ENCODE results near the gene KRT71. TPM values are rescaled to one million over a fixed set of nuclear protein-coding genes. Genes with fewer than 3 reads are reported as not detected.

KRT71 gene
- total and polyA plus RNA-seq, 2 donors = 0.57 to 3.6 TPM

GRCh38 chr12:52517888-52518287 lies 35.1 kb downstream of the KRT71 start:
- no peak for DNase-seq (ENCODE audit: low read depth in 6 of 9, low spot score in 9 of 9)
- Histone ChIP-seq H3K9me3 (ENCODE audit: control insufficient read depth in 2 of 2, insufficient read depth in 1 of 2, low read length in 1 of 2) (no peaks in the 10 kb centered on the region), H3K36me3 (ENCODE audit: control insufficient read depth in 2 of 2, insufficient read depth in 2 of 2, low read length in 1 of 2) (peaks cover 0 to 5% of the 10 kb centered on the region in 2 donors), H3K4me3 (ENCODE audit: low read length in 2 of 2) (peak overlapping the region in 1 of 2 donors; percentile 34), H3K27ac (ENCODE audit: low read depth in 1 of 2, low read length in 1 of 2) (no peak overlapping the region), H3K27me3 (ENCODE audit: control insufficient read depth in 2 of 2, insufficient read depth in 1 of 2, low read length in 1 of 2) (no peaks in the 10 kb centered on the region), H3K4me1 (ENCODE audit: control insufficient read depth in 2 of 2, insufficient read depth in 2 of 2, low read length in 2 of 2) (peaks cover 0 to 16% of the 10 kb centered on the region in 2 donors)
- WGBS = 91% methylated on average over 5 of the region's 5 CpGs

DNA sequence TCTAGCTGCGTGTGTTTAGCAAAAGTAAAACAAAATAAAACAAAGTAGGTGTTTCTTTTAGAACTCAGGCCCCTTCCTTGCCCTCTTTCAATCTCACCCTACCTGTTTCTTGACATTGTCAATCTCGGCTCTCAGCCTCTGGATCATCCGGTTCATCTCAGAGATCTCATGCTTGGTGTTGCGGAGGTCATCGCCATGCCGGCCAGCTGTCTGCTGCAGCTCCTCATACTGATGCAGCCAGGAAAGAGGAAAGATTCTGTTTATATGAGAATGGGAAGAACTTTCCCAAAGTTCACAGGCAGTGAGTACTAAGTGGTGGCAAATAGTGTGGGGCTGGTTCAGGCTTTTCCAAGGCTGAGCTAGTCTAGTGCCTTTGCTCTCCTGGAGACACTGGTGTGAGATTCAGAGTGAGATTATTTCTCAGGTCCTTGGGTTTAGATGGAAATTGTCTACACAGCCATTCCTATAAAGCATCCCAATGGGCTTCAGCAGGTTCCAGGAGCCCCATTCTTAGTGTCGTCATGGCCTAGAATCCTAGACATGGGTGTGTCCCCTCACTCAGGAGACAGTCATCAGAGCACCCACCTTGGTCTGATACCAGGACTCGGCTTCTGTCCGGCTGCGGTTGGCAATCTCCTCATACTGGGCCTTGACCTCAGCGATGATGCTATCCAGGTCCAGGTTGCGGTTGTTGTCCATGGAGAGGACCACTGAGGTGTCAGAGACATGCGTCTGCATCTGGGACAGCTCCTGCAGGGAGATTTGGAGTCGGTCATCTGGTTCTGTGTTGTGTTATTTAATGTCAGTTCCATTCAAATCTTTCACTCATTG lies 35.7 kb downstream of the KRT71 start:
- WGBS = 94% methylated on average over 14 of the region's 14 CpGs
- peaks cover 0 to 5% of the 10 kb centered on the region in 2 donors for H3K36me3 ChIP-seq (ENCODE audit: control insufficient read depth in 2 of 2, insufficient read depth in 2 of 2, low read length in 1 of 2)
- peak overlapping the region in 1 of 2 donors; percentile 25 for H3K27ac ChIP-seq (ENCODE audit: low read depth in 1 of 2, low read length in 1 of 2)
- no peaks in the 10 kb centered on the region for H3K27me3 ChIP-seq (ENCODE audit: control insufficient read depth in 2 of 2, insufficient read depth in 1 of 2, low read length in 1 of 2)
- H3K4me1 ChIP-seq (ENCODE audit: control insufficient read depth in 2 of 2, insufficient read depth in 2 of 2, low read length in 2 of 2) = peaks cover 0 to 11% of the 10 kb centered on the region in 2 donors
- no peak for DNase-seq (ENCODE audit: low read depth in 6 of 9, low spot score in 9 of 9)
- peak overlapping the region in 1 of 2 donors; percentile 12 for H3K4me3 ChIP-seq (ENCODE audit: low read length in 2 of 2)
- no peaks in the 10 kb centered on the region for H3K9me3 ChIP-seq (ENCODE audit: control insufficient read depth in 2 of 2, insufficient read depth in 1 of 2, low read length in 1 of 2)

GRCh38 chr12:52515927-52516831 lies 36.8 kb downstream of the KRT71 start:
- 92% methylated on average over 15 of the region's 15 CpGs for WGBS
- Histone ChIP-seq H3K4me3 (ENCODE audit: low read length in 2 of 2) (no peak overlapping the region), H3K27ac (ENCODE audit: low read depth in 1 of 2, low read length in 1 of 2) (peak overlapping the region in 1 of 2 donors; percentile 25), H3K36me3 (ENCODE audit: control insufficient read depth in 2 of 2, insufficient read depth in 2 of 2, low read length in 1 of 2) (peaks cover 0 to 5% of the 10 kb centered on the region in 2 donors), H3K4me1 (ENCODE audit: control insufficient read depth in 2 of 2, insufficient read depth in 2 of 2, low read length in 2 of 2) (peaks cover 0 to 4% of the 10 kb centered on the region in 2 donors), H3K9me3 (ENCODE audit: control insufficient read depth in 2 of 2, insufficient read depth in 1 of 2, low read length in 1 of 2) (no peaks in the 10 kb centered on the region), H3K27me3 (ENCODE audit: control insufficient read depth in 2 of 2, insufficient read depth in 1 of 2, low read length in 1 of 2) (no peaks in the 10 kb centered on the region)
- DNase-seq (ENCODE audit: low read depth in 6 of 9, low spot score in 9 of 9) = no peak

DNA sequence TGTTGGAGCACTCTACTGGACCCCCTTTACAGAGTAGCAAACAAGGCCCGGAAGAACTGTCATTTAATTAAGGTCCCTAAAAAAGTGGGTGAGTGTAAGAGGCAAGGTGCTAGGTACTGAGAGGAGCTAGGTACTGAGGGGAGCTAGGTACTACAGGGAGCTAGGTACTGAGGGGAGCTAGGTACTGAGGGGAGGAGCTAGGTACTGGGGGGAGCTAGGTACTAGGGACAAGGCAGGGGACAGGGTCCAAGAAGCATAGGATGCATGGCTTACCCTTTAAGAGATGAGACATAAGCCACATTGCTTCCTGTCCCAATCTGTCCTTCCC lies 37.7 kb downstream of the KRT71 start:
- Histone ChIP-seq H3K9me3 (ENCODE audit: control insufficient read depth in 2 of 2, insufficient read depth in 1 of 2, low read length in 1 of 2) (no peaks in the 10 kb centered on the region), H3K27me3 (ENCODE audit: control insufficient read depth in 2 of 2, insufficient read depth in 1 of 2, low read length in 1 of 2) (no peaks in the 10 kb centered on the region), H3K4me1 (ENCODE audit: control insufficient read depth in 2 of 2, insufficient read depth in 2 of 2, low read length in 2 of 2) (no peaks in the 10 kb centered on the region), H3K27ac (ENCODE audit: low read depth in 1 of 2, low read length in 1 of 2) (no peak overlapping the region), H3K36me3 (ENCODE audit: control insufficient read depth in 2 of 2, insufficient read depth in 2 of 2, low read length in 1 of 2) (peaks cover 0 to 5% of the 10 kb centered on the region in 2 donors), H3K4me3 (ENCODE audit: low read length in 2 of 2) (no peak overlapping the region)
- DNase-seq (ENCODE audit: low read depth in 6 of 9, low spot score in 9 of 9) = no peak
- 94% methylated on average over 1 of the region's 1 CpG for WGBS

DNA sequence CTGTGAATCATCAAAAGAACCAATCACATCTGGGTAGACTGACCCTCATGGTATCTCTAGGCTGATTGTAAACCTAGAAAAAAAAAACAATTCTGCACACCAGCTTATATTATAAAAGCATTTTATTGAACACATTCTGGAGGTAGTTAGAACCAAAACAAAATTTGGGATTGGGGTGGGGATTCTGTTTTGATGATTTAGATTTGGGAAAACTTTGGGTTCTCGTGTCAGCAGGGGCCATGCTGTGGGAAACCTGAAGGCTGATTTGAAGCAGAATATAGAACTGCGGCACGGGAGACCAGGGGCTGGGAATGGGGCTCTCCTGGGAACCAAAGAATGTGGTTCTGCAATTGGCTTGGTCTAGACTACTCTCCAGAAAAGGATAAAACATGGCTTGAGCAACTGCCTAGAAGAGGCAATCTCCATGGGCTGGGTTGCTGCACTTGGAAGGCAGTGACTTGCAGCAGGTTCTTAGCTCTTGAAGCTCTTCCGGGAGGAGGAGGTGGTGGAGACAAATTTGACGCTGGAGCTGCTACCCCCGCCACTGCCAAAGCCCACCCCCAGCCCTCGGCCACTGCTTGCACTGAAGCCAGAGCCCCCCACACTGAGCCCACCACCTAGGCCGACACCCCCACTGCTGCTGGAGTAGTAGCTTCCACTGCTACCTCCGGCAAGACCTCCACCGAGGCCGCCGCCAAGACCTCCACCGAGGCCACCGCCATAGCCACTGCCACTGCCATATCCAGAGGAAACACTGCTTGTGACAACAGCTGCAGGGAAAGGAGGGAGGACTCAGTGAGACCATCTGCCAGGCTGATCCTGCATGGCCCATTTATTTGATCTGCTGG lies 38.2 kb downstream of the KRT71 start:
- 95% methylated on average over 14 of the region's 14 CpGs for WGBS
- Histone ChIP-seq H3K27ac (ENCODE audit: low read depth in 1 of 2, low read length in 1 of 2) (no peak overlapping the region), H3K27me3 (ENCODE audit: control insufficient read depth in 2 of 2, insufficient read depth in 1 of 2, low read length in 1 of 2) (no peaks in the 10 kb centered on the region), H3K4me3 (ENCODE audit: low read length in 2 of 2) (no peak overlapping the region), H3K36me3 (ENCODE audit: control insufficient read depth in 2 of 2, insufficient read depth in 2 of 2, low read length in 1 of 2) (peaks cover 0 to 5% of the 10 kb centered on the region in 2 donors), H3K9me3 (ENCODE audit: control insufficient read depth in 2 of 2, insufficient read depth in 1 of 2, low read length in 1 of 2) (no peaks in the 10 kb centered on the region), H3K4me1 (ENCODE audit: control insufficient read depth in 2 of 2, insufficient read depth in 2 of 2, low read length in 2 of 2) (no peaks in the 10 kb centered on the region)
- no peak for DNase-seq (ENCODE audit: low read depth in 6 of 9, low spot score in 9 of 9)

GRCh38 chr12:52513736-52514135 lies 39.2 kb downstream of the KRT71 start:
- WGBS = 89% methylated on average over 6 of the region's 6 CpGs
- Histone ChIP-seq H3K4me3 (ENCODE audit: low read length in 2 of 2) (no peak overlapping the region), H3K4me1 (ENCODE audit: control insufficient read depth in 2 of 2, insufficient read depth in 2 of 2, low read length in 2 of 2) (no peaks in the 10 kb centered on the region), H3K27ac (ENCODE audit: low read depth in 1 of 2, low read length in 1 of 2) (peak overlapping the region in 1 of 2 donors; percentile 3), H3K27me3 (ENCODE audit: control insufficient read depth in 2 of 2, insufficient read depth in 1 of 2, low read length in 1 of 2) (no peaks in the 10 kb centered on the region), H3K9me3 (ENCODE audit: control insufficient read depth in 2 of 2, insufficient read depth in 1 of 2, low read length in 1 of 2) (no peaks in the 10 kb centered on the region), H3K36me3 (ENCODE audit: control insufficient read depth in 2 of 2, insufficient read depth in 2 of 2, low read length in 1 of 2) (peaks cover 0 to 5% of the 10 kb centered on the region in 2 donors)
- DNase-seq (ENCODE audit: low read depth in 6 of 9, low spot score in 9 of 9) = no peak

DNA sequence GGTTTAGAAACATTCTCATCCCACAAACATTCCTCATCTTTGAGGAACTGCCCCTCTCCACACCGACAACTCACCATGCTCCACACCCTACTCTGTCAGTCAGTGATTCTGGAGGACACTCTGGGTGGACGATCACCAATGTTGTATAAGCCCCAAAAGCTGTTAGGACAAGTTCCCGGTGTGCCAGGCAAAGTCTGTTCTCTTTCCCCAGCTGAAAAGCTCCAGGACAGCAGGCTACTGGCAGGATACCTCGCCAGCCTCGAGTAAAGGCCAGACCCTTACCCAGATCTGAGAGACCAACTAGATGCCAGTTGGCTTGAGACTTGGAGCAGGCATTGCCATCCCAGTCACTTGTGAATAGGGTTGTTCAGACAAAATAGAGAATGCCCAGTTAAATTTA lies 44.7 kb downstream of the KRT71 start:
- Histone ChIP-seq H3K27ac (ENCODE audit: low read depth in 1 of 2, low read length in 1 of 2) (no peak overlapping the region), H3K9me3 (ENCODE audit: control insufficient read depth in 2 of 2, insufficient read depth in 1 of 2, low read length in 1 of 2) (no peaks in the 10 kb centered on the region), H3K36me3 (ENCODE audit: control insufficient read depth in 2 of 2, insufficient read depth in 2 of 2, low read length in 1 of 2) (no peaks in the 10 kb centered on the region), H3K27me3 (ENCODE audit: control insufficient read depth in 2 of 2, insufficient read depth in 1 of 2, low read length in 1 of 2) (peaks cover 0 to 2% of the 10 kb centered on the region in 2 donors), H3K4me1 (ENCODE audit: control insufficient read depth in 2 of 2, insufficient read depth in 2 of 2, low read length in 2 of 2) (no peaks in the 10 kb centered on the region), H3K4me3 (ENCODE audit: low read length in 2 of 2) (no peak overlapping the region)
- DNase-seq (ENCODE audit: low read depth in 6 of 9, low spot score in 9 of 9) = no peak
- 91% methylated on average over 5 of the region's 5 CpGs for WGBS

DNA sequence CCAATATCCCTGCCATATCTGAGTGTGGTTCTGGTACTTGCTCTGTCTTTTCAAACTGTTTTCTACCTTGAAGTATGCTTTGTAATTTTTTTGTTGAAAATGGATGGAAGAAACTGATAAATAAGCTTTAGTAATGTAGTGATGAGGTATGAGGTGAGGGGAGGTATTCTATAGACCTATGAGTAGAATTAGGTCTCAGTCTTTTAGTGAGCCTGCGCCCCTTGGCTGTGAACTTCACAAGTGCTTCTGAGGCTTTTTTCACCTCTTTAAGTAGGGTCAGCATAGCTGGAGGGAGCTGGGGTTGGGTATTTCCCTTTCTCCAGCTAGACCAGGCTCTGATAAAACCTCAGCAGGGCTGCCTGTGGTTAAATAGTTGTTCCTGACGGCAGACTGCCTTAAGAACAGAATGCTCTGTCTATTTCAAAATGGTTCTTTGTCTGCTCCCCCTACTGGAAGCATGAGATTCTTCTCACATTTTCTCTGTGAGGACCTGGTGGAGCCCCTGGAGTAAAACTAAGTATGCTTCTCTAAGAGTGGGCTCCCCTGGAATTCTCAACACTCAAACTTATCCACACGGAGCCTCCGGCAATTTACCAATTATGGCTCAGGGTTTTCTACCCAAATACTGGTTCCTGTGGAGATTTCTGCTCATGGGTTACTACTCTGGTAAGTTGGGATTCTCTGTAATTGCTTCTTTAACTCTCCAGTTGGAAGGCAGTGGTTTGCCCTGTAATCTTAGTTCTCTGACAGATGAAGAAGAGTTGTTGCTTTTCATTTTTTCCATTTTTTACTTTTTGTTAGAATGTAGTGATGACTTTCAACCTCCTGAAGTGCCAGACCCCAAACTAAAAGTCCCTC lies 45.9 kb downstream of the KRT71 start:
- Histone ChIP-seq H3K4me1 (ENCODE audit: control insufficient read depth in 2 of 2, insufficient read depth in 2 of 2, low read length in 2 of 2) (no peaks in the 10 kb centered on the region), H3K4me3 (ENCODE audit: low read length in 2 of 2) (no peak overlapping the region), H3K36me3 (ENCODE audit: control insufficient read depth in 2 of 2, insufficient read depth in 2 of 2, low read length in 1 of 2) (no peaks in the 10 kb centered on the region), H3K27ac (ENCODE audit: low read depth in 1 of 2, low read length in 1 of 2) (no peak overlapping the region), H3K27me3 (ENCODE audit: control insufficient read depth in 2 of 2, insufficient read depth in 1 of 2, low read length in 1 of 2) (peaks cover 0 to 2% of the 10 kb centered on the region in 2 donors), H3K9me3 (ENCODE audit: control insufficient read depth in 2 of 2, insufficient read depth in 1 of 2, low read length in 1 of 2) (no peaks in the 10 kb centered on the region)
- no peak for DNase-seq (ENCODE audit: low read depth in 6 of 9, low spot score in 9 of 9)
- 45% methylated on average over 4 of the region's 4 CpGs for WGBS
